Panc1 (cell line): ENCODE data around the gene OSCAR. TPM values are rescaled to one million over a fixed set of nuclear protein-coding genes. Genes with fewer than 3 reads are reported as not detected.

Source experiments
- ATAC-seq: fragments of 200-7000 bp; cut with Tn5 transposase; 2 replicates; pipeline ENCODE4 v1.9.1; 2020; ENCODE audit warnings: mild to moderate bottlenecking, moderate library complexity
- BruUV-seq: library from RNA; stranded (reverse); fragments of 400-500 nt; replicated peaks from 2 replicates; lab custom pipeline; 2021; lab: Mats Ljungman, UMichigan
- CTCF ChIA-PET: fragments of 300-600 bp; sonication (Branson Sonifier 250); formaldehyde crosslinking; loops from one replicate; lab custom pipeline; 2022; ENCODE audit warnings: antibody characterized with exemption; lab: Charles Lee
- POLR2A ChIA-PET: fragments of 300-600 bp; sonication (Branson Sonifier 250); formaldehyde crosslinking; loops from one replicate; lab custom pipeline; 2022; ENCODE audit warnings: antibody characterized with exemption; lab: Charles Lee
- DNase-seq: peaks from one replicate; pipeline ENCODE4 v3.0.0-alpha.2; 2010; ENCODE audit warnings: low read depth, low spot score
- H3K27ac ChIP-seq: 2 replicates; pipeline ENCODE4 v1.5.1; 2011; ENCODE audit warnings: mild to moderate bottlenecking, low read length, inconsistent platforms
- H3K27me3 ChIP-seq: fragments of 200-500 bp; sonication (Bioruptor generic); 2 replicates; pipeline ENCODE4 v1.6.0; 2014; ENCODE audit warnings: low read length, inconsistent platforms; ENCODE audit not compliant: control insufficient read depth, insufficient read depth
- H3K36me3 ChIP-seq: fragments of 200-500 bp; sonication (Bioruptor generic); 2 replicates; pipeline ENCODE4 v1.5.1; 2014; ENCODE audit warnings: inconsistent platforms, mild to moderate bottlenecking, low read length, moderate library complexity; ENCODE audit not compliant: control insufficient read depth, insufficient read depth
- H3K4me1 ChIP-seq: 2 replicates; pipeline ENCODE4 v1.5.1; 2011; ENCODE audit warnings: inconsistent platforms, mild to moderate bottlenecking, low read length, moderate library complexity; ENCODE audit not compliant: control insufficient read depth, insufficient read depth
- H3K4me3 ChIP-seq, 2 experiments: 2 replicates each; pipeline ENCODE4 v1.5.1; 2011 to 2012; ENCODE audit warnings: low read depth in 2 of 2, low read length in 2 of 2, mild to moderate bottlenecking in 2 of 2, inconsistent platforms in 1 of 2, moderate library complexity in 1 of 2
- H3K9me3 ChIP-seq: fragments of 200-500 bp; sonication (Bioruptor generic); 2 replicates; pipeline ENCODE4 v1.5.1; 2014; ENCODE audit warnings: low read depth, mild to moderate bottlenecking, inconsistent platforms, low read length, moderate library complexity; ENCODE audit not compliant: control insufficient read depth, insufficient read depth
- CTCF ChIP-seq: fragments of 450-650 bp; IDR thresholded peaks from 2 replicates; pipeline ENCODE4 v1.5.1; 2017; ENCODE audit warnings: mild to moderate bottlenecking
- POLR2AphosphoS5 ChIP-seq: IDR thresholded peaks from 2 replicates; pipeline ENCODE4 v1.6.1; 2012; ENCODE audit warnings: mild to moderate bottlenecking, low read depth, low read length, moderate library complexity
- SIN3A ChIP-seq: IDR thresholded peaks from 2 replicates; pipeline ENCODE4 v1.6.1; 2012; ENCODE audit warnings: low read depth, mild to moderate bottlenecking, low read length, moderate library complexity, borderline replicate concordance; ENCODE audit not compliant: insufficient read depth
- TCF7L2 ChIP-seq: IDR thresholded peaks from 2 replicates; pipeline ENCODE4 v1.6.1; 2011; ENCODE audit warnings: mild to moderate bottlenecking, low read depth, low read length, inconsistent platforms
- in situ Hi-C: cut with HindIII; loops from 2 replicates; pipeline ENCODE4 v1.10.0; 2016; ENCODE audit warnings: low sequenced_read_pairs, low pct_unique_long_range_greater_than_20kb
- intact Hi-C: fragments of 100-400 bp; cut with micrococcal nuclease; formaldehyde crosslinking; loops from one replicate; pipeline ENCODE4 v1.10.0; 2022; ENCODE audit not compliant: unreplicated experiment
- total RNA-seq: library from RNA; stranded (reverse); gene quantifications from one replicate; pipeline ENCODE4 v1.2.1, GENCODE V29; 2021; ENCODE audit not compliant: unreplicated experiment
- TF ChIP-seq, protein P1 (sequence below), 2 experiments: IDR thresholded peaks; 2 replicates each; pipeline ENCODE4 v1.6.1; 2011 to 2012; ENCODE audit warnings: low read depth in 2 of 2, control low read depth in 1 of 2, low read length in 1 of 2, mild to moderate bottlenecking in 1 of 2, moderate library complexity in 1 of 2; ENCODE audit not compliant: insufficient read depth in 1 of 2

Gene OSCAR
- total RNA-seq, 1 experiment from 2014 or later, result 6.8 TPM

- CTCF ChIA-PET, result no interaction called here
- in situ Hi-C loops, result no loop called here
- H3K36me3 ChIP-seq, result peaks cover 44% of the 10 kb centered on the region
- DNase-seq (no peak), ATAC-seq (no peak)
- no peaks in the 10 kb centered on the region for H3K27me3 ChIP-seq
- BruUV-seq, result TSS peak; percentile 24
- peaks cover 26% of the 10 kb centered on the region for H3K4me1 ChIP-seq
- TF ChIP-seq POLR2AphosphoS5, result no peak
- TF ChIP-seq TCF7L2, result no peak
- TF ChIP-seq CTCF, result no peak
- no peak for TF ChIP-seq SIN3A
- TF ChIP-seq, protein P1, sequence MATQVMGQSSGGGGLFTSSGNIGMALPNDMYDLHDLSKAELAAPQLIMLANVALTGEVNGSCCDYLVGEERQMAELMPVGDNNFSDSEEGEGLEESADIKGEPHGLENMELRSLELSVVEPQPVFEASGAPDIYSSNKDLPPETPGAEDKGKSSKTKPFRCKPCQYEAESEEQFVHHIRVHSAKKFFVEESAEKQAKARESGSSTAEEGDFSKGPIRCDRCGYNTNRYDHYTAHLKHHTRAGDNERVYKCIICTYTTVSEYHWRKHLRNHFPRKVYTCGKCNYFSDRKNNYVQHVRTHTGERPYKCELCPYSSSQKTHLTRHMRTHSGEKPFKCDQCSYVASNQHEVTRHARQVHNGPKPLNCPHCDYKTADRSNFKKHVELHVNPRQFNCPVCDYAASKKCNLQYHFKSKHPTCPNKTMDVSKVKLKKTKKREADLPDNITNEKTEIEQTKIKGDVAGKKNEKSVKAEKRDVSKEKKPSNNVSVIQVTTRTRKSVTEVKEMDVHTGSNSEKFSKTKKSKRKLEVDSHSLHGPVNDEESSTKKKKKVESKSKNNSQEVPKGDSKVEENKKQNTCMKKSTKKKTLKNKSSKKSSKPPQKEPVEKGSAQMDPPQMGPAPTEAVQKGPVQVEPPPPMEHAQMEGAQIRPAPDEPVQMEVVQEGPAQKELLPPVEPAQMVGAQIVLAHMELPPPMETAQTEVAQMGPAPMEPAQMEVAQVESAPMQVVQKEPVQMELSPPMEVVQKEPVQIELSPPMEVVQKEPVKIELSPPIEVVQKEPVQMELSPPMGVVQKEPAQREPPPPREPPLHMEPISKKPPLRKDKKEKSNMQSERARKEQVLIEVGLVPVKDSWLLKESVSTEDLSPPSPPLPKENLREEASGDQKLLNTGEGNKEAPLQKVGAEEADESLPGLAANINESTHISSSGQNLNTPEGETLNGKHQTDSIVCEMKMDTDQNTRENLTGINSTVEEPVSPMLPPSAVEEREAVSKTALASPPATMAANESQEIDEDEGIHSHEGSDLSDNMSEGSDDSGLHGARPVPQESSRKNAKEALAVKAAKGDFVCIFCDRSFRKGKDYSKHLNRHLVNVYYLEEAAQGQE (IDR thresholded peaks at IDR 0.05; ENCODE audit: insufficient read depth in 1 of 2, low read depth in 2 of 2, low read length in 1 of 2), result no peak
- H3K27ac ChIP-seq, result no peak overlapping the region
- no peaks in the 10 kb centered on the region for H3K9me3 ChIP-seq
- H3K4me3 ChIP-seq, result no peak overlapping the region
- POLR2A ChIA-PET, result interaction anchor here (0.6 kb wide), 1 partner anchor 26 kb away, joined by 4 read pairs; no protein-coding TSS in a partner anchor
- intact Hi-C loops, result no loop called here
Observed at GRCh38 chr19:54142166-54142780, 41.7 kb upstream of the OSCAR start.

- Histone ChIP-seq H3K4me3 (no peak overlapping the region), H3K27ac (peak overlapping the region; percentile 36; the same call in 1 of the 2 replicates), H3K36me3 (peaks cover 40% of the 10 kb centered on the region), H3K4me1 (peaks cover 26% of the 10 kb centered on the region), H3K9me3 (no peaks in the 10 kb centered on the region), H3K27me3 (no peaks in the 10 kb centered on the region)
- ATAC-seq, result no peak
- TF ChIP-seq CTCF (no peak), TCF7L2 (no peak), SIN3A (no peak), POLR2AphosphoS5 (no peak)
- TF ChIP-seq, protein P1 (IDR thresholded peaks at IDR 0.05; ENCODE audit: insufficient read depth in 1 of 2, low read depth in 2 of 2, low read length in 1 of 2), result no peak
- intact Hi-C loops, result no loop called here
- in situ Hi-C loops, result no loop called here
- no TSS peak for BruUV-seq
- ChIA-PET CTCF (no interaction called here), POLR2A (interaction anchor here (0.6 kb wide), 1 partner anchor 25 kb away, joined by 4 read pairs; no protein-coding TSS in a partner anchor)
- DNase-seq, result no peak
Observed at GRCh38 chr19:54141356-54141755, 40.8 kb upstream of the OSCAR start.
